ENCODE results near the gene DSP. TPM values are rescaled to one million over a fixed set of nuclear protein-coding genes. Genes with fewer than 3 reads are reported as not detected.

DSP gene
- total and polyA plus RNA-seq, 4 experiments from 2014 or later, result not detected

GRCh38 chr6:7621761-7622160 is 80.3 kb downstream of the DSP start:
- Mint-ChIP-seq H3K36me3 (no peaks in the 10 kb centered on the region), H3K4me1 (no peaks in the 10 kb centered on the region), H3K27me3 (peaks cover 3 to 10% of the 10 kb centered on the region in 2 donors), H3K9me3 (no peaks in the 10 kb centered on the region), H3K27ac (no peak overlapping the region), H3K4me3 (no peak overlapping the region)
- H3K4me1 ChIP-seq (ENCODE audit: insufficient read depth, low read length), result no peaks in the 10 kb centered on the region
- intact Hi-C loops (cut with micrococcal nuclease), result no loop called here
- H3K4me3 ChIP-seq (ENCODE audit: low read length in 2 of 2), result no peak overlapping the region
- no peaks in the 10 kb centered on the region for H3K36me3 ChIP-seq (ENCODE audit: insufficient read depth, low read length)
- H3K27ac ChIP-seq (ENCODE audit: low read depth, low read length), result no peak overlapping the region
- POLR2A ChIA-PET (ENCODE audit: partially characterized antibody), result no interaction called here
- CTCF ChIA-PET (ENCODE audit: partially characterized antibody), result interaction anchor here (1.2 to 13.3 kb wide), 2 partner anchors 8 to 344 kb away, joined by 3 to 225 read pairs; no protein-coding TSS in a partner anchor
- H3K9me3 ChIP-seq (ENCODE audit: control insufficient read depth in 1 of 2, low read length in 2 of 2), result no peaks in the 10 kb centered on the region
- H3K27me3 ChIP-seq (ENCODE audit: insufficient read depth, low read length), result no peaks in the 10 kb centered on the region
- DNase-seq, result no peak

GRCh38 chr6:7624796-7625710 is 83.6 kb downstream of the DSP start:
- no peak overlapping the region for H3K4me3 ChIP-seq (ENCODE audit: low read length in 2 of 2)
- intact Hi-C loops (cut with micrococcal nuclease), result no loop called here
- ChIA-PET CTCF (ENCODE audit: partially characterized antibody) (interaction anchor here (1.1 kb wide), 1 partner anchor 11 kb away, joined by 3 read pairs; no protein-coding TSS in a partner anchor), POLR2A (ENCODE audit: partially characterized antibody) (no interaction called here)
- H3K9me3 Mint-ChIP-seq, result no peaks in the 10 kb centered on the region
- no peak for DNase-seq
- no peaks in the 10 kb centered on the region for H3K27me3 ChIP-seq (ENCODE audit: insufficient read depth, low read length)
- H3K27ac ChIP-seq (ENCODE audit: low read depth, low read length), result no peak overlapping the region
- no peaks in the 10 kb centered on the region for H3K9me3 ChIP-seq (ENCODE audit: control insufficient read depth in 1 of 2, low read length in 2 of 2)
- H3K4me1 Mint-ChIP-seq, result no peaks in the 10 kb centered on the region
- no peak overlapping the region for H3K4me3 Mint-ChIP-seq
- H3K27ac Mint-ChIP-seq, result no peak overlapping the region
- H3K36me3 ChIP-seq (ENCODE audit: insufficient read depth, low read length), result no peaks in the 10 kb centered on the region
- no peaks in the 10 kb centered on the region for H3K4me1 ChIP-seq (ENCODE audit: insufficient read depth, low read length)
- peaks cover 9 to 15% of the 10 kb centered on the region in 2 donors for H3K27me3 Mint-ChIP-seq
- H3K36me3 Mint-ChIP-seq, result no peaks in the 10 kb centered on the region

- no peaks in the 10 kb centered on the region for H3K27me3 ChIP-seq (ENCODE audit: insufficient read depth, low read length)
- H3K4me1 ChIP-seq (ENCODE audit: insufficient read depth, low read length), result no peaks in the 10 kb centered on the region
- intact Hi-C loops (cut with micrococcal nuclease), result no loop called here
- H3K4me3 ChIP-seq (ENCODE audit: low read length in 2 of 2), result no peak overlapping the region
- no peak for DNase-seq
- H3K4me3 Mint-ChIP-seq, result no peak overlapping the region
- H3K27ac ChIP-seq (ENCODE audit: low read depth, low read length), result no peak overlapping the region
- H3K36me3 ChIP-seq (ENCODE audit: insufficient read depth, low read length), result no peaks in the 10 kb centered on the region
- H3K4me1 Mint-ChIP-seq, result no peaks in the 10 kb centered on the region
- peaks cover 8 to 12% of the 10 kb centered on the region in 2 donors for H3K27me3 Mint-ChIP-seq
- no peak overlapping the region for H3K27ac Mint-ChIP-seq
- ChIA-PET POLR2A (ENCODE audit: partially characterized antibody) (no interaction called here), CTCF (ENCODE audit: partially characterized antibody) (no interaction called here)
- no peaks in the 10 kb centered on the region for H3K36me3 Mint-ChIP-seq
- no peaks in the 10 kb centered on the region for H3K9me3 Mint-ChIP-seq
- no peaks in the 10 kb centered on the region for H3K9me3 ChIP-seq (ENCODE audit: control insufficient read depth in 1 of 2, low read length in 2 of 2)
These were observed 87.0 kb downstream of the DSP start for GRCh38 chr6:7628479-7628878.

- no peak overlapping the region for H3K4me3 ChIP-seq (ENCODE audit: low read length in 2 of 2)
- DNase-seq, result no peak
- ChIA-PET CTCF (ENCODE audit: partially characterized antibody) (no interaction called here), POLR2A (ENCODE audit: partially characterized antibody) (no interaction called here)
- no peak overlapping the region for H3K4me3 Mint-ChIP-seq
- peaks cover 7 to 12% of the 10 kb centered on the region in 2 donors for H3K27me3 Mint-ChIP-seq
- no peaks in the 10 kb centered on the region for H3K36me3 ChIP-seq (ENCODE audit: insufficient read depth, low read length)
- no peaks in the 10 kb centered on the region for H3K4me1 Mint-ChIP-seq
- H3K9me3 Mint-ChIP-seq, result no peaks in the 10 kb centered on the region
- no peak overlapping the region for H3K27ac Mint-ChIP-seq
- H3K36me3 Mint-ChIP-seq, result no peaks in the 10 kb centered on the region
- no peaks in the 10 kb centered on the region for H3K4me1 ChIP-seq (ENCODE audit: insufficient read depth, low read length)
- H3K27me3 ChIP-seq (ENCODE audit: insufficient read depth, low read length), result no peaks in the 10 kb centered on the region
- no peak overlapping the region for H3K27ac ChIP-seq (ENCODE audit: low read depth, low read length)
- H3K9me3 ChIP-seq (ENCODE audit: control insufficient read depth in 1 of 2, low read length in 2 of 2), result no peaks in the 10 kb centered on the region
- intact Hi-C loops (cut with micrococcal nuclease), result no loop called here
These were observed 87.4 kb downstream of the DSP start for GRCh38 chr6:7628909-7629308.

- H3K36me3 ChIP-seq (ENCODE audit: insufficient read depth, low read length), result no peaks in the 10 kb centered on the region
- intact Hi-C loops (cut with micrococcal nuclease), result no loop called here
- CTCF ChIA-PET (ENCODE audit: partially characterized antibody), result no interaction called here
- H3K4me3 Mint-ChIP-seq, result no peak overlapping the region
- H3K4me1 ChIP-seq (ENCODE audit: insufficient read depth, low read length), result no peaks in the 10 kb centered on the region
- H3K9me3 ChIP-seq (ENCODE audit: control insufficient read depth in 1 of 2, low read length in 2 of 2), result no peaks in the 10 kb centered on the region
- H3K9me3 Mint-ChIP-seq, result no peaks in the 10 kb centered on the region
- H3K27me3 ChIP-seq (ENCODE audit: insufficient read depth, low read length), result no peaks in the 10 kb centered on the region
- POLR2A ChIA-PET (ENCODE audit: partially characterized antibody), result no interaction called here
- H3K27ac Mint-ChIP-seq, result no peak overlapping the region
- H3K36me3 Mint-ChIP-seq, result no peaks in the 10 kb centered on the region
- H3K4me3 ChIP-seq (ENCODE audit: low read length in 2 of 2), result no peak overlapping the region
- no peaks in the 10 kb centered on the region for H3K4me1 Mint-ChIP-seq
- H3K27ac ChIP-seq (ENCODE audit: low read depth, low read length), result no peak overlapping the region
- H3K27me3 Mint-ChIP-seq, result peaks cover 7 to 12% of the 10 kb centered on the region in 2 donors
- no peak for DNase-seq
These were observed 87.8 kb downstream of the DSP start for GRCh38 chr6:7629321-7629720.

- Mint-ChIP-seq H3K27ac (no peak overlapping the region), H3K36me3 (no peaks in the 10 kb centered on the region), H3K4me3 (no peak overlapping the region), H3K9me3 (no peaks in the 10 kb centered on the region), H3K27me3 (peaks cover 7 to 8% of the 10 kb centered on the region in 2 donors), H3K4me1 (no peaks in the 10 kb centered on the region)
- Histone ChIP-seq H3K27ac (ENCODE audit: low read depth, low read length) (no peak overlapping the region), H3K4me1 (ENCODE audit: insufficient read depth, low read length) (no peaks in the 10 kb centered on the region), H3K9me3 (ENCODE audit: control insufficient read depth in 1 of 2, low read length in 2 of 2) (no peaks in the 10 kb centered on the region), H3K36me3 (ENCODE audit: insufficient read depth, low read length) (no peaks in the 10 kb centered on the region), H3K27me3 (ENCODE audit: insufficient read depth, low read length) (no peaks in the 10 kb centered on the region), H3K4me3 (ENCODE audit: low read length in 2 of 2) (no peak overlapping the region)
- POLR2A ChIA-PET (ENCODE audit: partially characterized antibody), result no interaction called here
- CTCF ChIA-PET (ENCODE audit: partially characterized antibody), result interaction anchor here (1.5 kb wide), 1 partner anchor 13 kb away, joined by 5 read pairs; no protein-coding TSS in a partner anchor
- no peak for DNase-seq
- intact Hi-C loops (cut with micrococcal nuclease), result no loop called here
These were observed 89.3 kb downstream of the DSP start for GRCh38 chr6:7630792-7631191.

GRCh38 chr6:7631466-7631865 is 90.0 kb downstream of the DSP start:
- ChIA-PET CTCF (ENCODE audit: partially characterized antibody) (no interaction called here), POLR2A (ENCODE audit: partially characterized antibody) (no interaction called here)
- Mint-ChIP-seq H3K27ac (no peak overlapping the region), H3K4me1 (no peaks in the 10 kb centered on the region), H3K36me3 (no peaks in the 10 kb centered on the region), H3K4me3 (no peak overlapping the region), H3K9me3 (no peaks in the 10 kb centered on the region), H3K27me3 (peaks cover 7 to 8% of the 10 kb centered on the region in 2 donors)
- intact Hi-C loops (cut with micrococcal nuclease), result no loop called here
- Histone ChIP-seq H3K36me3 (ENCODE audit: insufficient read depth, low read length) (no peaks in the 10 kb centered on the region), H3K4me3 (ENCODE audit: low read length in 2 of 2) (no peak overlapping the region), H3K4me1 (ENCODE audit: insufficient read depth, low read length) (no peaks in the 10 kb centered on the region), H3K9me3 (ENCODE audit: control insufficient read depth in 1 of 2, low read length in 2 of 2) (no peaks in the 10 kb centered on the region), H3K27ac (ENCODE audit: low read depth, low read length) (no peak overlapping the region), H3K27me3 (ENCODE audit: insufficient read depth, low read length) (no peaks in the 10 kb centered on the region)
- DNase-seq, result no peak

Measured in CD4-positive, alpha-beta memory T cell (primary cell).